Adrenal gland (tissue), 12 donors: Measurements from ENCODE around the gene CRY1. TPM values are rescaled to one million over a fixed set of nuclear protein-coding genes. Genes with fewer than 3 reads are reported as not detected.

Experiments used
- DNase-seq, 7 donors: peaks; one replicate each; pipeline ENCODE4 v3.0.0-alpha.2; 2019 to 2020
- H3K27ac ChIP-seq, 5 donors: fragments of 200-600 bp; sonication (generic) in 4 of 5; 1 replicate in 3 of 5; 2 replicates in 2 of 5; pipeline versions ENCODE4 v1.5.1 to v1.8.0; 2016 to 2020; ENCODE audit warnings: mild to moderate bottlenecking in 1 of 5
- H3K27me3 ChIP-seq: fragments of 200-600 bp; 2 replicates; pipeline ENCODE4 v1.8.0; 2021
- H3K36me3 ChIP-seq, 2 donors: fragments of 200-600 bp; replicated peaks in 1 of 2; 1 replicate in 1 of 2; 2 replicates in 1 of 2; pipeline versions ENCODE4 v1.5.1 to v1.8.0; 2018 to 2022
- H3K4me1 ChIP-seq, 2 donors: fragments of 200-600 bp; replicated peaks in 1 of 2; 1 replicate in 1 of 2; 2 replicates in 1 of 2; pipeline versions ENCODE4 v1.5.1 to v1.8.0; 2018 to 2021
- H3K4me3 ChIP-seq, 4 donors: fragments of 200-600 bp; sonication (generic) in 3 of 4; one replicate each; pipeline ENCODE4 v1.5.1; 2016 to 2018
- H3K9me3 ChIP-seq, 3 donors: fragments of 200-600 bp; sonication (generic) in 1 of 3; replicated peaks in 1 of 3; 1 replicate in 2 of 3; 2 replicates in 1 of 3; pipeline versions ENCODE4 v1.5.1 to v1.8.0; 2016 to 2021
- CTCF ChIP-seq, 6 experiments: fragments of 450-650 bp in 4 of 6; fragments of 200-600 bp in 2 of 6; sonication (generic) in 1 of 6; IDR thresholded peaks; 1 replicate in 5 of 6; 2 replicates in 1 of 6; pipeline versions ENCODE4 v1.5.1 to v1.8.0; 2016 to 2021; ENCODE audit warnings: antibody characterized with exemption in 6 of 6, mild to moderate bottlenecking in 2 of 6, moderate library complexity in 1 of 6
- POLR2A ChIP-seq, 2 donors: fragments of 450-650 bp; IDR thresholded peaks; one replicate each; pipeline ENCODE4 v1.6.1; 2017; ENCODE audit warnings: antibody characterized with exemption in 2 of 2, mild to moderate bottlenecking in 2 of 2, moderate library complexity in 1 of 2
- WGBS, 4 donors: extraction: QIAGEN DNeasy Blood & Tissue Kit in 2 of 4; methylation state at CpG; one replicate each; pipeline versions ENCODE4 v1.1.5 to v1.1.7; 2013 to 2017; 5-methylcytosine and 5-hydroxymethylcytosine counted together
- intact Hi-C, 2 donors: fragments of 100-400 bp; cut with DNase I; formaldehyde crosslinking; loops; one replicate each; pipeline versions ENCODE4 v1.14.1 to v1.15.0; 2022 to 2023
- polyA plus RNA-seq, 3 donors: library from polyadenylated mRNA; stranded (reverse); fragments of 200-250 nt in 2 of 3; fragments of 350-450 nt in 1 of 3; fragmentation: Illumina TruSeq in 1 of 3; extraction: RNeasy Lipid Tissue Mini Kit (QIAGEN cat#74804) in 1 of 3; gene quantifications; one replicate each; pipeline ENCODE4 v1.2.3, GENCODE V29; 2013 to 2014
- total RNA-seq, 9 donors: library from RNA; depleted of rRNA in 4 of 9; stranded (reverse); fragments of >200 nt in 4 of 9; fragments of 120-200 nt in 1 of 9; fragmentation: NEBNext Ultra II Directional in 1 of 9; extraction: Animal tissue kit (Norgen Biotek cat#: 25700) in 1 of 9; gene quantifications; one replicate each; pipeline versions ENCODE4 v1.1.0 to v1.2.4, GENCODE V29; 2013 to 2023
- donor health status: healthy with polysubstance abuse.
- donor health status: Bipolar disorder and iron deficiency.
- donor health status: DM: yes; HTN: yes; CAD: no.
- donor health status: DM: no; HTN: no; CAD: no.
- donor health status: DM: no; HTN: no; CAD: no.
- donor health status: DM: yes; HTN: yes; CAD: no.

The CRY1 gene
- total and polyA plus RNA-seq, 12 donors: 4.7 to 51.5 (median 11.6) TPM

GRCh38 chr12:107130830-107131611 lies 37.7 kb upstream of the CRY1 start:
- H3K4me3 ChIP-seq: no peak overlapping the region
- intact Hi-C loops: loop anchor here (5.0 kb wide), 2 partner anchors 271 to 476 kb away; no protein-coding TSS in a partner anchor
- TF ChIP-seq POLR2A (IDR thresholded peaks at IDR 0.05): no peak
- no peak for TF ChIP-seq CTCF (IDR thresholded peaks at IDR 0.05)
- DNase-seq: no peak
- H3K4me1 ChIP-seq: no peaks in the 10 kb centered on the region
- no peaks in the 10 kb centered on the region for H3K27me3 ChIP-seq
- no peaks in the 10 kb centered on the region for H3K36me3 ChIP-seq
- WGBS, 4 donors: 71 to 77% (median 76%) methylated on average over 6 of the region's 6 CpGs
- no peaks in the 10 kb centered on the region for H3K9me3 ChIP-seq
- no peak overlapping the region for H3K27ac ChIP-seq

GRCh38 chr12:107129315-107129930 lies 36.1 kb upstream of the CRY1 start:
- no peak for DNase-seq
- H3K27me3 ChIP-seq: no peaks in the 10 kb centered on the region
- no peak overlapping the region for H3K4me3 ChIP-seq
- intact Hi-C loops: no loop called here
- H3K36me3 ChIP-seq: no peaks in the 10 kb centered on the region
- no peak for TF ChIP-seq CTCF (IDR thresholded peaks at IDR 0.05)
- H3K9me3 ChIP-seq: no peaks in the 10 kb centered on the region
- H3K27ac ChIP-seq: no peak overlapping the region
- no peaks in the 10 kb centered on the region for H3K4me1 ChIP-seq
- WGBS, 4 donors: 54 to 66% (median 61%) methylated on average over 7 of the region's 7 CpGs

- no peaks in the 10 kb centered on the region for H3K9me3 ChIP-seq
- TF ChIP-seq CTCF (IDR thresholded peaks at IDR 0.05) (no peak), POLR2A (IDR thresholded peaks at IDR 0.05) (no peak)
- H3K27ac ChIP-seq: no peak overlapping the region
- no peak overlapping the region for H3K4me3 ChIP-seq
- no peaks in the 10 kb centered on the region for H3K4me1 ChIP-seq
- H3K27me3 ChIP-seq: no peaks in the 10 kb centered on the region
- WGBS, 4 donors: 68 to 78% (median 73%) methylated on average over 6 of the region's 6 CpGs
- intact Hi-C loops: no loop called here
- H3K36me3 ChIP-seq: no peaks in the 10 kb centered on the region
- no peak for DNase-seq
Measured at GRCh38 chr12:107127482-107128430, 34.4 kb upstream of the CRY1 start.
